OCI-LY1 (cell line): ENCODE data around the gene APOC3.
A peak's percentile ranks its signal among the peaks of the same experiment; 100 is the strongest.

Experiments used
- CTCF ChIP-seq: fragments of 200-600 bp; sonication (generic), shearing (Covaris generic); IDR thresholded peaks from 2 replicates; pipeline ENCODE4 v1.5.1; 2017; ENCODE audit warnings: mild to moderate bottlenecking, antibody characterized with exemption, low read length, moderate library complexity, mixed read lengths
- EZH2 ChIP-seq: fragments of 200-600 bp; sonication (generic), shearing (Covaris generic); IDR thresholded peaks from 2 replicates; pipeline ENCODE4 v1.8.0; 2017; ENCODE audit warnings: borderline replicate concordance, mixed run types, mild to moderate bottlenecking, antibody characterized with exemption, low read length, moderate library complexity, mixed read lengths

- TF ChIP-seq CTCF = peak; percentile 54
- no peak for TF ChIP-seq EZH2
Observed at GRCh38 chr11:116835791-116836631, 6.3 kb downstream of the APOC3 start.
